Measurements from ENCODE around the gene GNAS-AS1.

DNA sequence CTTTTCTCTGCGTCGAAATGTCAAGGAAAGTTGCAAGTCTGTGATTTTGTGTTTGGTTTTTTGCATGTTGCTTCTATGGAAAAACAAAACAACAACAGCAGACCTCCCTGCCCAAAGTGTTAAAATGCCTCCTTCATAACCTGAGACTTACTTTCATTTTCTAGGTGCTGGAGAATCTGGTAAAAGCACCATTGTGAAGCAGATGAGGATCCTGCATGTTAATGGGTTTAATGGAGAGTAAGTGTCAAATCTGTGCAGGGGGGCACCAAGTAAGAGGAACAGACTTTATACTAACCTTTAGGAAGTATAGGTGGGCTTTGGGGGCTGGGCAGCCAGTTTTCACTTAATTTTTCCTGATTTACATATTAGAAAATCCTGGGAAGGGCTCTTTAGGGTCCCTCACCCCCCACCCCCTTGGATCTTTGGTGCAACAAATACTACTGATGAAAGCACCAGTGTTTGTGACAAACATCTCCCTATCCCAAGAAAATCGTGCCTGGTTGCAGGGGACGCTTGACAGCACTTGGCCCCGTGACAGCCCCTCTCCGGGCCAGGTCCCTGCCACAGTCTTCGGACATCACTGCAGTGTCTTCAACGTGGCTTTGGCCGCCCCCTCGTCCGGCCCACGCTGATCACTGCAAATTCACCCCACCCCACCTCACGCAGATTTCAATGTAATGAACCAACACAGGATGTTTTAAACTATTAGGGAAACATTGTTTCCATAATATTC lies 44.9 kb upstream of the GNAS-AS1 start:
- no peak for TF ChIP-seq CTBP2 (IDR thresholded peaks at IDR 0.05; ENCODE audit: borderline replicate concordance, insufficient read depth, insufficient read length, low read length)
- TF ChIP-seq, protein P1, sequence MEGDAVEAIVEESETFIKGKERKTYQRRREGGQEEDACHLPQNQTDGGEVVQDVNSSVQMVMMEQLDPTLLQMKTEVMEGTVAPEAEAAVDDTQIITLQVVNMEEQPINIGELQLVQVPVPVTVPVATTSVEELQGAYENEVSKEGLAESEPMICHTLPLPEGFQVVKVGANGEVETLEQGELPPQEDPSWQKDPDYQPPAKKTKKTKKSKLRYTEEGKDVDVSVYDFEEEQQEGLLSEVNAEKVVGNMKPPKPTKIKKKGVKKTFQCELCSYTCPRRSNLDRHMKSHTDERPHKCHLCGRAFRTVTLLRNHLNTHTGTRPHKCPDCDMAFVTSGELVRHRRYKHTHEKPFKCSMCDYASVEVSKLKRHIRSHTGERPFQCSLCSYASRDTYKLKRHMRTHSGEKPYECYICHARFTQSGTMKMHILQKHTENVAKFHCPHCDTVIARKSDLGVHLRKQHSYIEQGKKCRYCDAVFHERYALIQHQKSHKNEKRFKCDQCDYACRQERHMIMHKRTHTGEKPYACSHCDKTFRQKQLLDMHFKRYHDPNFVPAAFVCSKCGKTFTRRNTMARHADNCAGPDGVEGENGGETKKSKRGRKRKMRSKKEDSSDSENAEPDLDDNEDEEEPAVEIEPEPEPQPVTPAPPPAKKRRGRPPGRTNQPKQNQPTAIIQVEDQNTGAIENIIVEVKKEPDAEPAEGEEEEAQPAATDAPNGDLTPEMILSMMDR (IDR thresholded peaks at IDR 0.05; ENCODE audit: control extremely low read depth in 1 of 3, insufficient read depth in 1 of 3, low read depth in 1 of 3, low read length in 3 of 3): no peak
- no peak for TF ChIP-seq KDM5A (IDR thresholded peaks at IDR 0.05; ENCODE audit: low read length)
